Skeletal muscle tissue (tissue), 4 donors: Measurements from ENCODE around the gene TNFRSF21. TPM values are rescaled to one million over a fixed set of nuclear protein-coding genes. Genes with fewer than 3 reads are reported as not detected.

Experiments used
- H3K27ac ChIP-seq: one replicate; pipeline ENCODE4 v1.7.0; 2013; ENCODE audit warnings: mild to moderate bottlenecking, low read depth, low read length, inconsistent platforms
- H3K27me3 ChIP-seq, 3 donors: one replicate each; pipeline ENCODE4 v1.7.0; 2013; ENCODE audit warnings: low read length in 3 of 3; ENCODE audit not compliant: control insufficient read depth in 3 of 3, insufficient read depth in 3 of 3
- H3K36me3 ChIP-seq, 3 donors: one replicate each; pipeline ENCODE4 v1.7.0; 2013; ENCODE audit warnings: low read length in 3 of 3; ENCODE audit not compliant: control insufficient read depth in 3 of 3, insufficient read depth in 3 of 3
- H3K4me1 ChIP-seq, 3 donors: one replicate each; pipeline ENCODE4 v1.7.0; 2013; ENCODE audit warnings: low read length in 3 of 3, mild to moderate bottlenecking in 3 of 3; ENCODE audit not compliant: control insufficient read depth in 3 of 3, insufficient read depth in 3 of 3
- H3K4me3 ChIP-seq, 3 donors: one replicate each; pipeline ENCODE4 v1.7.0; 2013; ENCODE audit warnings: low read length in 3 of 3
- H3K9ac ChIP-seq, 3 donors: one replicate each; pipeline ENCODE4 v1.7.0; 2013; ENCODE audit warnings: low read length in 3 of 3, mild to moderate bottlenecking in 3 of 3, moderate library complexity in 2 of 3, low read depth in 1 of 3
- H3K9me3 ChIP-seq, 3 donors: one replicate each; pipeline ENCODE4 v1.7.0; 2013; ENCODE audit warnings: low read length in 3 of 3; ENCODE audit not compliant: control insufficient read depth in 3 of 3
- total RNA-seq: library from RNA; depleted of rRNA; stranded (reverse); fragments of >200 nt; gene quantifications from one replicate; pipeline ENCODE4 v1.2.3, GENCODE V29; 2014
- donor health status: Osteomylitis.

TNFRSF21 gene
- total RNA-seq, 1 donor from 2014 or later: 9.4 TPM

GRCh38 chr6:47246551-47246950, 63.2 kb downstream of the TNFRSF21 start:
- Histone ChIP-seq H3K9ac (no peak overlapping the region), H3K4me3 (no peak overlapping the region), H3K27ac (peak overlapping the region; percentile 38), H3K36me3 (no peaks in the 10 kb centered on the region), H3K27me3 (no peaks in the 10 kb centered on the region), H3K9me3 (no peaks in the 10 kb centered on the region), H3K4me1 (peaks cover 8 to 24% (median 18%) of the 10 kb centered on the region in 3 donors)

GRCh38 chr6:47245745-47246371, 63.8 kb downstream of the TNFRSF21 start:
- Histone ChIP-seq H3K9ac (no peak overlapping the region), H3K9me3 (no peaks in the 10 kb centered on the region), H3K4me3 (no peak overlapping the region), H3K27me3 (no peaks in the 10 kb centered on the region), H3K36me3 (no peaks in the 10 kb centered on the region), H3K4me1 (peaks cover 8 to 24% (median 18%) of the 10 kb centered on the region in 3 donors), H3K27ac (no peak overlapping the region)

- Histone ChIP-seq H3K9ac (peak overlapping the region; percentile 35 to 52 (median 40)), H3K27ac (peak overlapping the region; percentile 38), H3K4me1 (peaks cover 4 to 18% (median 13%) of the 10 kb centered on the region in 3 donors), H3K36me3 (no peaks in the 10 kb centered on the region), H3K9me3 (no peaks in the 10 kb centered on the region), H3K27me3 (no peaks in the 10 kb centered on the region), H3K4me3 (peak overlapping the region in 2 of 3 donors; percentile 14 to 56)
These were observed 67.0 kb downstream of the TNFRSF21 start for GRCh38 chr6:47242483-47243386.

GRCh38 chr6:47241742-47242482, 67.8 kb downstream of the TNFRSF21 start:
- no peaks in the 10 kb centered on the region for H3K36me3 ChIP-seq
- H3K27me3 ChIP-seq: no peaks in the 10 kb centered on the region
- peak overlapping the region; percentile 38 for H3K27ac ChIP-seq
- peak overlapping the region; percentile 35 to 52 (median 40) for H3K9ac ChIP-seq
- H3K4me1 ChIP-seq: peaks cover 4 to 10% (median 9%) of the 10 kb centered on the region in 3 donors
- H3K4me3 ChIP-seq: peak overlapping the region in 1 of 3 donors; percentile 14
- no peaks in the 10 kb centered on the region for H3K9me3 ChIP-seq

- Histone ChIP-seq H3K36me3 (no peaks in the 10 kb centered on the region), H3K9ac (no peak overlapping the region), H3K4me1 (peaks cover 4 to 9% (median 8%) of the 10 kb centered on the region in 3 donors), H3K9me3 (no peaks in the 10 kb centered on the region), H3K27me3 (no peaks in the 10 kb centered on the region), H3K27ac (no peak overlapping the region), H3K4me3 (no peak overlapping the region)
These were observed 69.3 kb downstream of the TNFRSF21 start for GRCh38 chr6:47240277-47240890.

GRCh38 chr6:47239546-47239945, 70.2 kb downstream of the TNFRSF21 start:
- H3K9me3 ChIP-seq: no peaks in the 10 kb centered on the region
- no peak overlapping the region for H3K4me3 ChIP-seq
- no peaks in the 10 kb centered on the region for H3K27me3 ChIP-seq
- no peaks in the 10 kb centered on the region for H3K36me3 ChIP-seq
- H3K4me1 ChIP-seq: peaks cover 4 to 9% (median 8%) of the 10 kb centered on the region in 3 donors
- H3K9ac ChIP-seq: no peak overlapping the region
- H3K27ac ChIP-seq: no peak overlapping the region

- peaks cover 4 to 9% (median 8%) of the 10 kb centered on the region in 3 donors for H3K4me1 ChIP-seq
These were observed 71.2 kb downstream of the TNFRSF21 start for GRCh38 chr6:47238456-47238995.

GRCh38 chr6:47237196-47237595, 72.5 kb downstream of the TNFRSF21 start:
- Histone ChIP-seq H3K27me3 (no peaks in the 10 kb centered on the region), H3K9ac (no peak overlapping the region), H3K4me3 (no peak overlapping the region), H3K4me1 (peaks cover 0 to 4% (median 2%) of the 10 kb centered on the region in 3 donors), H3K27ac (no peak overlapping the region), H3K9me3 (no peaks in the 10 kb centered on the region), H3K36me3 (no peaks in the 10 kb centered on the region)

More at GRCh38 chr6:47238456-47238995, 71.2 kb downstream of the TNFRSF21 start:
- no peak overlapping the region for H3K27ac ChIP-seq
- no peaks in the 10 kb centered on the region for H3K27me3 ChIP-seq
- no peaks in the 10 kb centered on the region for H3K9me3 ChIP-seq
- no peaks in the 10 kb centered on the region for H3K36me3 ChIP-seq
- no peak overlapping the region for H3K4me3 ChIP-seq
- H3K9ac ChIP-seq: no peak overlapping the region

- Histone ChIP-seq H3K36me3 (no peaks in the 10 kb centered on the region), H3K9me3 (no peaks in the 10 kb centered on the region), H3K9ac (no peak overlapping the region), H3K4me3 (no peak overlapping the region), H3K27ac (no peak overlapping the region), H3K27me3 (no peaks in the 10 kb centered on the region), H3K4me1 (no peaks in the 10 kb centered on the region)
These were observed 73.5 kb downstream of the TNFRSF21 start for GRCh38 chr6:47235964-47236760.
